GM19351 (cell line): ENCODE results near the gene CYBA.

Experiments
- ATAC-seq: cut with Tn5 transposase; IDR thresholded peaks from one replicate; pipeline ENCODE4 v1.9.1; 2021; ENCODE audit warnings: mild to moderate bottlenecking, moderate library complexity; ENCODE audit not compliant: unreplicated experiment

CYBA gene

GRCh38 chr16:88631920-88632586, 18.8 kb downstream of the CYBA start:
- ATAC-seq = no peak

GRCh38 chr16:88631384-88631783, 19.5 kb downstream of the CYBA start:
- no peak for ATAC-seq

GRCh38 chr16:88630941-88631340, 19.9 kb downstream of the CYBA start:
- ATAC-seq = no peak

GRCh38 chr16:88630433-88630832, 20.4 kb downstream of the CYBA start:
- no peak for ATAC-seq

GRCh38 chr16:88629835-88630234, 21.0 kb downstream of the CYBA start:
- ATAC-seq = no peak

GRCh38 chr16:88628512-88628974, 22.3 kb downstream of the CYBA start:
- no peak for ATAC-seq

GRCh38 chr16:88627531-88628411, 23.1 kb downstream of the CYBA start:
- no peak for ATAC-seq

- ATAC-seq = no peak
These were observed 24.2 kb downstream of the CYBA start for GRCh38 chr16:88626646-88627045.

- ATAC-seq = no peak
These were observed 25.8 kb downstream of the CYBA start for GRCh38 chr16:88624977-88625576.

GRCh38 chr16:88624481-88624880, 26.4 kb downstream of the CYBA start:
- ATAC-seq = no peak

GRCh38 chr16:88623858-88624257, 27.0 kb downstream of the CYBA start:
- no peak for ATAC-seq

- no peak for ATAC-seq
These were observed 28.0 kb downstream of the CYBA start for GRCh38 chr16:88622866-88623265.

- ATAC-seq = no peak
These were observed 28.7 kb downstream of the CYBA start for GRCh38 chr16:88622125-88622524.

GRCh38 chr16:88619859-88620815, 30.7 kb downstream of the CYBA start:
- no peak for ATAC-seq

- ATAC-seq = no peak
These were observed 31.7 kb downstream of the CYBA start for GRCh38 chr16:88618956-88619667.

- no peak for ATAC-seq
These were observed 32.5 kb downstream of the CYBA start for GRCh38 chr16:88618182-88618955.

GRCh38 chr16:88617268-88618031, 33.4 kb downstream of the CYBA start:
- no peak for ATAC-seq

GRCh38 chr16:88616736-88617135, 34.1 kb downstream of the CYBA start:
- no peak for ATAC-seq
